ENCODE data around the gene CAMTA1.

CAMTA1 gene

DNA sequence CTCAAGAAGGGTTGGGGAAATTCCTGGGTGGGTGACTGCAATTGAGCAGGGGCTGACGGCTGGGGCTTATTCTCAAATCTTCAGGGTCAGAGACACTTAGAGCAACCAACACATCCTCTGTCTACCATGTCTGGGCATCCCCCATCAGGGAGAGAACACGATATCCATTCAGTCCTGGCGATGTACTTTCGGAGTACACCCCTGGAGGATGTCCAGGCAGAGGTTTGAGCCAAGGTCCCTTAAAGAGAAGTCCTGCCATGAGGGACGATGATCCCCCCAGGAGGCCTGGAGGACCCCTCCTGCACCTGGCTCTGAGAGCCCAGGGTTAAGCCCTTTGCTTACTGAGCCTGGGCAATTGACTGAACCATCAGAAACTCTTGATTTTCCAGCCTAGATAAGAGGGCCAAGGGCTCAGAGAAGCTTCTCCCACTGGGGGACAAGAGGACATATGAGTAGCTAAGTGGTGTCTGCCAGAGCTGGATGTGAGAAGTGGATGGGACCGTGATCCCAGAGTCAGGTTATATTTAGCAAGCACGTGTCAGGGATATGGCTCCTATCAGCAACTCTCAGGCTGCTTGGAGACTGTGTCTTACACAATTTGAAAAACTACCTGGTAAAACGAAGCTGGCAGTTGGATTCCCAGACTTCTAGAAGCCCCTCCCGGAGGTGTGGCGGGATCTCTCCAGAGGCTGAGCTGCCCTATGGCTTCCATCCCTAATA lies 732.5 kb downstream of the CAMTA1 start:
- H3K4me3 ChIP-seq (ENCODE audit: low read depth, low read length): no peak overlapping the region
- DNase-seq (ENCODE audit: low read depth): no peak

DNA sequence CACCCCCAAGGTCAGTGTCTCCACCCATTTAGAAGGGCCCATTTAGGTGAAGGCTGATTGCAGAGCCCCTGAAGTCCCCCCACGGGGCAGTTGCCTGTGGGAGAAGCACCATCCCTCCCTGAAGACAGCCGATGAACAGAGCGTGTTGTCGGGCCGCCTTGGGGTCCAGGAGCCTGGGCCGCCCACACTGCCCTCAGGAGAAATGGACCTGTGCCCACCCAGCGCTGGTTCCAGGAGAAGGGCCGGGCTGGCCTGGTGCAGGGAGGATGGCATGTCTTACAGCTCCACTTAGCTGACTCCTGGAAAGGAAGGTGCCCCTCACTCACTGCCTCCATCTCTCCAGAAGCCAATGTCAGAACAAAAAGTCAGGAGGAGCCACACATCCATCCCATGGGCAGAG lies 733.2 kb downstream of the CAMTA1 start:
- no peak overlapping the region for H3K4me3 ChIP-seq (ENCODE audit: low read depth, low read length)

DNA sequence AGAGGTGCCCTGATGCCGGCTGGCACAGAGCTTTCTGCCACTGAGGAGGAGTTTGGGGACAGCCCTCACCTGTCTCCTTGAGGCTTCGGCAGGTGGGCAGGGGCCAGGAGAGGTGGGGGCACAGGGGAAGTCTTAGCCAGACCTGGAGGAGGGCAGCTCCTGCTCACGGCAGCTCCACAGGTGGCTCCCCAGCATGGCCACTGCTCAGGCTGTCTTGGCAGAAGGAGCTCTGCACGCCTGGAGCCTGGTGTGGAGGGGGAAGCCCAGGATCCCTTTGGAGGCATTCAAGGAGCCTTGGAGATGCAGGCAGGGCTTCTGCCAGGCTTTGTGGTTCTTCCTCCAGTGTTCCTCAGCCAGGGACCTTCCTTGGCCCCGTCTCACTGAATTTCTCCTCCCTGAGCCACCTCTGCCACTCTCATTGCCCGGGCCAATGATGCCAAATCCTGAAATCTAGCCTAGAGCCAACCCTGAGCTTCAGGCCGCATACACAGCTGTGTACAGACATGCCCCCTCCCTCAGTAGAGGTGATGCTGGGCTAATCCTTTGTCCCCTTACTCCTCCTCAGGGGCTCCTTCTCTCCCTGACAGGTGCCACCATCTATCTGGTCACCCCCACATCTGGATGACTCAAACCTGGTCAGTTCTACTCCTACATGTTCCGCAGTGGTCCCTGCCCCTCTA lies 734.1 kb downstream of the CAMTA1 start:
- no peak for DNase-seq (ENCODE audit: low read depth)
- no peak overlapping the region for H3K4me3 ChIP-seq (ENCODE audit: low read depth, low read length)

More for the DNA sequence above, 733.2 kb downstream of the CAMTA1 start:
- DNase-seq (ENCODE audit: low read depth): no peak

DNA sequence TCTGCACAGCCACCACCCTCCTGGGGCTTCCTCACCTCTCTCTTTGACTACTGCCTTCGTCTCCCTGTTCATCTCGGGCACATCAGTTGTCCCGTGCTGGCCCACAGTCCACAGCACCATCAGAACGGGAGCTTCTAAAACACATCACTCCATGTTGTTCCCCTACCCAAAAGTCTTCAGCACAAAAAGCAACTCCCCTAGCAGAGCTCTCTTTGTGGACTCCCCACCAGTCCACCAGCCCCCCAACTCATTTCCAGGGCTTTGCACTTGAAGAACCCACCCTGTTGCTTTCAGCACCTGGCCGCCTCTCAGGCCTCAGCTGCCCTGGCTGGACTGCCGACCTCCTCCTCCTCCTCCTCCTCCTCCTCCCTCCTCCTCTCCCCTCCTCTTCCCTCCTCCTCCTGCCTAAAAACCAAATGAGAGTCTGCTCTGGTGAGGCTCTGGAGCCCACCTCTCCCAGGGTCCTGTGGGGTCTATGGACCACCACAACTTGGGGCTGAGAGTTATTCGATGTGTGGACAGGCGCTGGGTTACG lies 734.7 kb downstream of the CAMTA1 start:
- no peak overlapping the region for H3K4me3 ChIP-seq (ENCODE audit: low read depth, low read length)
- DNase-seq (ENCODE audit: low read depth): no peak

DNA sequence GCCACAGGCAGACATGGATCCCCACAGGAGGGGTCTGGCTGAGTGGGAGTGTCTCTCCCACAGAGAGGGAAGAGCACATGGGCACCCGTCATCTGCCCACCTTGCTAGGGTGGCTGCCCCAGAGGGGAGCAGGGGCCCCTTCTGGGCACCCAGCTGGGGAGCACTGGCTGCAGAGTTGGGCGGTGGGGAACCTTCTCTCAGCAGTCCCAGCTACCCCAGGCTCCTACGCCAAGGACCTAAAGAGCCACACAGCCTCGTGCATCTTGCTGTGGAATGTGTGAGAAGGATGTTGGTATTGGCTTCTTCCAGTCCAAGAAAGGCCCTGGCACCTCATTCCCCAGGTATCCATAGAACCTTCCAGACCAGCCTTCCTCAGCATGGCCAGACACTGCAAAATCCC lies 735.2 kb downstream of the CAMTA1 start:
- no peak overlapping the region for H3K4me3 ChIP-seq (ENCODE audit: low read depth, low read length)
- DNase-seq (ENCODE audit: low read depth): no peak

DNA sequence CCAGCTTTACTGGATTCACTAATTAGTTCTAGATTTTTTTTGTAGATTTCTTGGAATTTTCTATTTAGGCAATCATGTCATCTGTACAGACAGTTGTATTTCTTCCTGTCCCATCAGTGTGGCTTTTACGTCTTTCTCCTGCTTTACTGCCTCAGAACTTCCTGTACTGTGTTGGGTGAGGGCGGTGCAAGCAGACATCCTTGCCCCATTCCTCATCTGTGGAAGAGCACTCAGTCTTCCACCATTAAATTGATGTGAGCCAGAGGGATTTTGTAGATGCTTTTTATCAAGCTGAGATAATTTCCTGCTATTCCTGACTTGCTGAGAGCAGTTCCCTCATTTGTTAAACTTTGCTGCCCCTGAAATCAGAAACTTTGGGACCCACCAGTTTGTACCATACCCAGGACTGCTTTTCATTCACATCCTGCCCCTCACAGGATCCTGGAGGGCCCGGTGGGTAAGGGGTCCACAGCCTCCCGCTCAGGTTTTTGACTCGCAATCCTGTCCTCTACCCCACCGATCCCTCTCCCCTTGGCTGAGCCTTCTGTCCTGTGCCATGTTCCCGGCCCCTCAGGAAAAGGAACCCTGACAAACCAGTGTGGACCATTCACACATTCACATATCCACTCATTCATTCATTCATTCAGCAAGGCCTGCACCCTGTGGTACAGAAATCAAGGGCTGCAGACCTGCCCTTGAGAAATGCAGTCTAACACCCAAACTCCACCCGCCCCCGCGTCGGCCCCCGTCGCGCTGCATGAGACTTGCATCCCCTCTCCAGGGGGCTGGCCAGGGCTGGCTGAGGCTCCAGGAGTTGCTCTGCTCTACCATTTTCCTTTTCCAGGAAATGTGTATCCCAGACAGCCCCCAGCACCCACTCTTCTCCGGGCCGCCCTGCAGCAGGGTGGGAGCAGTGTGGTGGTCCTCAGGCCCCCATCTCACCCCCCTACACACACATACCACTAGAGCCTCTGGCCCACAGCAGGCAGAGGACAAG lies 739.4 kb downstream of the CAMTA1 start:
- no peak for DNase-seq (ENCODE audit: low read depth)
- no peak overlapping the region for H3K4me3 ChIP-seq (ENCODE audit: low read depth, low read length)

DNA sequence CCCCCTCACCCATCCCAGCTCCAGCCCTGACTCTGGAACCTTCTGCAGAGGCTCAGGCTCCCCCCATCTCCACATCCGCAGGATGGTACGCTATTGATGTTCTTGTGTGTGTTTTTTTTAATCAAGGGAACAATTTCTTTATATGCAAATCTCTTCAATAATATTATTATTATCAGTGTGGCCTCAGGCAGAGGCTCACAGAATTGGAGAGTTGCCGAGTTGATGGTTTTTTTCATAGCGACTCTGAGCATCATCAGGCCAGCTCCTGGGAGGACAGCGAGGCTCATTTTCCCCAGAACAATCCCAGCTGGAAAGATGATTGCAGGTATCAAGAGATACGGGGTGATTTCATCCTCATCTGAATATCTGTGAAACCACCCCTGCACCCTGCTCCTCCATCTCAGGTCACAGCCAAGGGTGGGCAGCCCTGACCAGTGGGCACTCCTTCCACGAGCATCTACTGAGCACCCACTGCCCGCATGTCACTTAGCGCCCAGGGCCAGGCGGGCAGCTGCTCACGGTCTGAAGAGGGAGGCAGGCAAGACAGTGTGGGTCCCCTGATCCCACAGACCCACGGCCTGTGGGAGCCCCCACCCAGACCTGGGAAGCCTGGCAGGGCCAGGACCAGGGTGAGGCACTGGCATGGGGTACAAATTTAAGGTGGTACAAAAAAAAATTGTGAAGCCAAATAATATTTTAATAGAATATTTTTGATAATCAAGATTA lies 740.2 kb downstream of the CAMTA1 start:
- no peak for DNase-seq (ENCODE audit: low read depth)
- H3K4me3 ChIP-seq (ENCODE audit: low read depth, low read length): no peak overlapping the region

DNA sequence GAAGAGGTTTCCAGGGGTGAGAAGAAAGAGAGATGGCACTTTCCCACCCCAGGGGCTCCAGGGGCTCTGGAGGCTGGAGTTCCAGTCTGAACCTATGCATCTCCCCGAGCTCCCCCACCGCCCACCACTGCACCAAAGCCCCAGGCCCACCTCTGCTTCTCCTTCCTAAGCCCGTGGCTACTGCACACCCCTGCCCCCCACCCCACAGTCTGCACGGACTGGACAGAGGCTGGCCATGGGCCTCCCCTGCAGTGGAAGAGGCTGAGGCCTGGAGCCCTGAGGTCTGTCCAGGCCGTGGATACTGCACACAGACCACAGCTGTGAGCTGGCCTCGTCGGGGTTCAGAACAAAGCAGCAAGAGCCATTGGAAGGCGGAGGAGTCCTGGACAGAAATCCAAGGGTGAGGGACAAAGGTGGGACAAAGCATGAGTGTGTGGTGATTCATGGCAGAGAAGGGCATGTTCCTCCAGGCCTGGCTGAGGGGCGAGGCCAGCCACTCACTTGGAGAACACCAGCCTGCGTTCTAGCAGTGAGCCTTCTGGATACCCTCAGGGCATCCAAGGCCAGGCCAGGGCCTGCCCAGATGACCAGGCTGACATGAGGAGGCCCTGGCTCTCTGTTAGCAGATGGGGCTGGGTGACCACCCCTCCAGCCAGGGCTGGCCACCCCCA lies 741.1 kb downstream of the CAMTA1 start:
- H3K4me3 ChIP-seq (ENCODE audit: low read depth, low read length): no peak overlapping the region
- DNase-seq (ENCODE audit: low read depth): no peak

DNA sequence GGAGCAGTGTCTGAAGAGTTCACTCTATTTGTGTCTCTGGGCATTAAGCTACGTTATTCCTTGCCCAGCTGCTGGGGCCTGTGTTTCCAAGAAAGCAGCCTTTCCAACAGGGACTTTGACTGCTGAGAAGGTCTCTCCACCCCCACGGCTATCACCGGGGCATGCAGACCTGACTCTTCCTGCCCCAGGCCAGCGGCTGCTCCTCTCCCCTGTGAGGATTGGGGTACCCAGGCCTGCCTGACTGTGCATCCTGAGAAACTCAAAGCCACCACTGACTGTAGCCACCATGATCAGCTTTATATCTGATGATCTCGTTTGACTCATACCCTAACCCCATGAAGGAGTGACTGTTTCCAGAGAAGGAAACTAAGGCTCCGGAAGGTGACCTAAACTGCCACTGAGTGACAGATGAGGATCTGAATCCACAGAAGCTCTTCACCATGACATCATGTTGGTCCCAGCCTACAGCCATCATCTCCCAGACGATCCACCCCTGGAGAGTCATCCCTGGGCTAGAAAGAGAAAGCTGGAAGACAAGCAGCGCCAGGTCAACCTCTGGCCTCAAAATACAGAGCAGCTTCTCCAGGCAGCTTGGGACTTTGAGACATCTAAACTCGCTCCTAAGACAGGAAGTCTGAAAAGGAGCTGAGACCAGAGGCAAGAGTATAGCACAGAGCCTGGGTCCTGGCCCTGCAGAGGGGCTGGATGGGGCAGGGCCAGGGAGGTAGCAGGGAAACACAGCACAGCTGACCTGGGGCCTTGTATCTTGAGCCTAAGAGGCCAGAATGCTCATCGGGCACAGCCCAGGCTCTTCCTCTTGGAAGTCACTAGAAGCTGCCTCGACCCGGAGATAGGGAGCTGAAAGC lies 741.8 kb downstream of the CAMTA1 start:
- no peak overlapping the region for H3K4me3 ChIP-seq (ENCODE audit: low read depth, low read length)
- no peak for DNase-seq (ENCODE audit: low read depth)

DNA sequence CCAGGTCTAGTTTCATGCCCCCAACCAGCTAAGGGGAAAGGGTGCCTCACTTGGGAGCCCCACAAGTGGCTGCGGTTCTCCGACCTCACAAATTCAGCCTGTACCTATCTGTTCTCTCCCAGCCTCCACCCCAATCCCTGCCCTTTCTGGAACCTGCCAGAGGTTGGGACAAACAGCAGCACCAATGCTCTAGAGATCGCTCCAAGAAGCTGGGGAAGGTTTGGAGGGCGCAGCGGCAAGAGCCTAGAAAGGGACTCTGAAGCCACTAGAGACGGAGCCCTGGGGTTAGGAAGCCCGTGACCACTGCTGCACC lies 742.4 kb downstream of the CAMTA1 start:
- DNase-seq (ENCODE audit: low read depth): no peak
- H3K4me3 ChIP-seq (ENCODE audit: low read depth, low read length): no peak overlapping the region

DNA sequence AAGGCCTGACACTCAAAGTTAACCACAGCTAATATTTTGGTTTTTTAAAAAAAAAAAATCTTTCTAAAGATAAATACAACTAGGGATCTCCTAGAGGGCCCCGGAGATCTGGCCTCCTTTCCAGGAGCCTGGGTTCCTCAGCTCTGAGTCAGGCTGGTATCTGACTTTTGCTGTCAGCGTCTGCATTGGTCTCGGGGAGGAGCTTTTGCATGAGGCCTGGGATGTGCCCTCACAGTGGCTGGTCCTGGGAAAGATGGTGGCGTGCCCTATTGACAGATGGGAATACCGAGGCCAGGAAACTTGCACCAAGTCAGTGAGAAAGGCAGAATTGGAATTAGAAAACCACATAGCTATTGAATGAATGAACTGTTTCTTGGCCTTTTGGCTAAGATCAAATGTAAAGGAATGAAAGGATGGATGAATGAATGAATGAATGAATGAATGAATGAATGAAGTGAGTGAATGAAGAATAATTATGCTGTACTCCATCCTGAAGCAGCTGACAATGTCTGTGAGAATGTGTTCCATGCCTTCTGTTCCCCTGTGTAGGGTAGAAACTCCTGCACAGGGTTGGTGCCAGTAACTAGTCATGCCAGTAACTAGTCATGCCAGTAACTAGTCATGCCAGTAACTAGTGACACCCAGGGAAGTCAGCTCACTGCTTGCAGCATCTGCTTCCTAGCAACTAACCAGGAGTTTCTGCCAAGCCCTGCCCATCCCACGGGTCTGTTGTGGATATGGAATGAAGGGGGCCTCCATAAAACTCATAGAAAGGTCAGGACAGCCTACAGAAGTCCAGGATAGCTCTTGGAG lies 743.3 kb downstream of the CAMTA1 start:
- no peak overlapping the region for H3K4me3 ChIP-seq (ENCODE audit: low read depth, low read length)
- DNase-seq (ENCODE audit: low read depth): no peak

DNA sequence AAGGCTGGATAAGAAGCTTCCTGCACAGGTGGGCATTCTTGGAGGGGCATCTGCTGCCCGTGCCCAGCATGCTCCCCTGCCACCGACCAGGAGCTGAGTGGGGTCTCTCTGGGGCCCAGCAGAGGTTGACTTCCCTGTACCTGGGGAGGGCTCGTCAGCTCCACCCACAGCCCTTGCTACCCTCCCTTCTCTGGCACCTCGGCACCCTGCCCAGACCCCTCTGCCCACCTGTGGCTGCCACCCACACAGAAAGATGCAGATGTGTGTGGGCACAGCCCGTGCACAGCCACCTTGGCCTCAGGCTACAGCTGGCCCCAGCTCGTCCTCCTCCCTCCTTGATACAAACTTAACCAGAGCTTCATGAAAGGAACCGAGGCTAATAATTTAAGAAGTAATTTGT lies 744.7 kb downstream of the CAMTA1 start:
- DNase-seq (ENCODE audit: low read depth): no peak

DNA sequence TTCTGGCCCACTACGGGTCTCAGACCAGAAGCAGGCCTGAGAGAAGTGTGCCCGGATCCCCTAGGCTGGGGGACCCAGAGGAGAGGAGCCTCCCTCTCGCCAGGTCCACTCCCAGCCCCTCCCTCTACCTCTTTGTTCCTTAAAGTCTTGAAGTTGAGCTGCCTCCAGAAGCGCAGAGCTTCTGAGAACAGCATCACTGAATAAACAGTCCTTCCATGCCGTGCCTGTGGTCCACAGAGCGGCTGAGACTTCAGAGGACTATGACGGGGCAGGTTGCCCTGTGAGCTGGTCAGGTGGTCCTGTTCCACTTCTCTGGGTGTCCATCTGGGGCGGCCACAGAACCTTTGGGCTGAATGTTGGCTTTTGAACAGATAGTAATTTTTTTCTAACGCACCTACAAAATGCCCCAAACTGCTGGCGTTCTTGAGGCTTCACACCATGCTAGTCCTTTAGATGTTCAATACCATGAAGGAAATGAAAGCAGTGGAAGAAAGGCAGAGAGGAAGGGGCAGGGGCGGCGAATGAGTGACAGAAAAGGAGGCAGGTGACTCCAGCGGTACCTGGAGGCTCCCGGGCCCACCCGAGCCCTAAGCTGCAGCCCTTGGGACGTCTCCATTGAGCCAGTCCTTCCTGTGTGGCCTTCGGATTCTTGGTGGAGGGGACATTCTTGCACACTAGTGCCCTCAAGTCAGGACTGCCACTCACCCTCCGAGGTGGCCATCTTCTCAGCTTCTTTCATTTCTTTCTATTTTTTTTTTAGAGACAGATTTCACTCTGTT lies 746.5 kb downstream of the CAMTA1 start:
- H3K4me3 ChIP-seq (ENCODE audit: low read depth, low read length): no peak overlapping the region
- no peak for DNase-seq (ENCODE audit: low read depth)

More for the DNA sequence above, 744.7 kb downstream of the CAMTA1 start:
- H3K4me3 ChIP-seq (ENCODE audit: low read depth, low read length): no peak overlapping the region

DNA sequence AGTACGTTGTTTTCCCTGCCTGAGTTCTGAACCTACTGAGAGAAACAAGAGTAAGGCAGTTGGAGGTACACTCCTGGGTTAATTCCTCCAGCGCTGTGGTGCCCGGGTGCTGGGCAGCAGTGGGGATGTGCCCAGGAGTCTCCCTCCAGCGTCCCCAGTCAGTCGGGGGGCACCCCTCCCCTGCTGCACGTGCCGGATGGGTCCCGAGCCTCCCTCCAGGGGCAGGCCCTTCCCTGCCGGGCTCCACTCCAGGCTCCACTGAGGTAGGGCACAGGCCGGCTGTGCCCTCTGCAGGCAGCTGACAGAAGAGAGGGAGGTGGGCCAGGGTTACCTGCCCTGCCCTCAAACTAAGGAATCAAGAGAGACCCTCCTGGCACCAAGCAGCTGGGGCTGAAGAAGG lies 747.8 kb downstream of the CAMTA1 start:
- no peak overlapping the region for H3K4me3 ChIP-seq (ENCODE audit: low read depth, low read length)
- DNase-seq (ENCODE audit: low read depth): no peak

DNA sequence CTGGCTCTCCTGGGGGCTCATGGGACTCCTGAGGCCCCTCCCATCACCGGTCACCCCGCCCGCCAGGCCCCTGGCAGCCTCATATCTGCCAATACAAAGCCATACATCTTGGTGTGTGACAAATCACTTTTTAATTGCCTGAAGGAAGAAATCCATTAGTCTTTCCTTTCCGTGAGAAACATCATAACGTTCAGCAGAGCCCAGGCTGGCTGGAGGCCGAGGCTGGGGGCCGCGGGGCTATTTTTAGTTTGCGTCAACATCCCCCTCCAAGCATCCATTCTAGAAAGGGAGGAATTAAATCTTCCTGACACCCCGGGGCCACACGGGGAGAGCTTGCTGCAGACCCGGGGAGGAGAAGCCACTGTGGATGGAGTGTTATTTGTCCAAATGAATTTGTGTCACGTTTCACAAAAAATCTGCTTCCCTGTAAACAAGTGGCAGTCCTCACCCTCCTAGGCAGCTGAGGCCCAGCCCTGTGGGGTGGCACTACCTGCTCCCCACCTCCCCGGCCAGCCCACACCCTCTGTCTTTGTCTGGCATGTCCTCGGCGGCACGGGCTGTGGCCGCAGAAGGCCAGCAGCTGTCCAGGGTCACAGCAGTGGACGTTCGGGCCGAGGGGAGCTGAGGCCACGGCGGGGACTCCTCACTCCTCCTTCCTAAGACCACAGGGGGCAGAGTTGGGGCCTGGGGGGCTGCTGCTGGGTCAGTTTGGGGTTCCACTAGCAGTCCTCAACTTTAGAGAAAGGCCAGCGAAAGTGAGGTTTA lies 749.0 kb downstream of the CAMTA1 start:
- no peak for DNase-seq (ENCODE audit: low read depth)
- no peak overlapping the region for H3K4me3 ChIP-seq (ENCODE audit: low read depth, low read length)

DNA sequence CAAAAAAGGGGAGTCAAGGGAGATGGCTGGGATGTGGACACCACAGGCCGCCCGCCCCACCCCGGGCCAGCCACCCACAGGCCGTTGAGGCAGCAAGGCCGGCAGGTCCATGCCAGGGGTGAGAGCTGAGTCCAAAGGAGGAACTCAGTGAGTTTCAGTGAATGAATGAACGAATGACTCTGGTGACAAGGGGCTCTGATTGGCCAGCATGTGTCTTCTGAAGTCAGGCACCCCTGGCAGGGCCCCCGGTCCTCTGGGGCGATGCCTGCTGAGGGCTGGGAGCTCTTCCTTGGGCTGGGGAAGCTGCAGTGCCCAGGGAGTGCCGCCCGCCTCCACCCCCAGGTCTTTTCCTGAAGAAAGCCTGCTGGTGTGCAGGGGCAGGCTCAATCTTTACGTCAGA lies 749.8 kb downstream of the CAMTA1 start:
- no peak overlapping the region for H3K4me3 ChIP-seq (ENCODE audit: low read depth, low read length)
- no peak for DNase-seq (ENCODE audit: low read depth)
